Heart left ventricle (tissue), 13 donors: ENCODE data around the gene FOXP4.

Experiments
- CTCF ChIP-seq, 12 donors: fragments of 200-600 bp; sonication (generic) in 4 of 12; IDR thresholded peaks; one replicate each; pipeline versions ENCODE4 v1.5.0 to v1.8.0; 2018 to 2022; ENCODE audit warnings: antibody characterized with exemption in 12 of 12, mild to moderate bottlenecking in 5 of 12
- POLR2A ChIP-seq, 2 donors: fragments of 450-650 bp; IDR thresholded peaks; one replicate each; pipeline ENCODE4 v1.6.1; 2017; ENCODE audit warnings: antibody characterized with exemption in 2 of 2, mild to moderate bottlenecking in 2 of 2, moderate library complexity in 2 of 2
- donor health status: ischemic (EF 13 %, LVEDD 7.1; RV severe dilation, severe dysfunction).
- donor health status: DM: no; HTN: yes; CAD: no.
- donor health status: DM: no; HTN: no; CAD: no.
- donor health status: ischemic (EF 25% LVEDD 6.9; RV normal size, moderate dysfunction).
- donor health status: ischemic (EF 25% LVEDD 5.7; RV mildly dilated, moderate dysfunction).
- donor health status: ischemic (EF 35%, LVEDD 5.7; RV mildly dilated, moderate dysfunction).
- donor health status: nonischemic (EF 11% LVEDD 7.7; RV severe dilation, severe dysfunction).
- donor health status: DM: yes; HTN: yes; CAD: no.
- donor health status: PGD.
- donor health status: ischemic (EF 29% LVEDD 5.4; RV normal size, mild dysfunction).
- donor health status: nonischemic (EF 23%, LVEDD 6.1; RV moderate dilation, normal function).

GRCh38 chr6:41591122-41591521 lies 44.9 kb downstream of the FOXP4 start:
- TF ChIP-seq CTCF (IDR thresholded peaks at IDR 0.05) (no peak), POLR2A (IDR thresholded peaks at IDR 0.05) (no peak)
